Measurements from ENCODE around the gene KLHL9.
A peak's percentile ranks its signal among the peaks of the same experiment; 100 is the strongest.
"Not testable (repeated sequence)": the region's sequence is repeated elsewhere in the genome, so short reads cannot be mapped to it uniquely, and the experiment has no call there.

The KLHL9 gene

GRCh38 chr9:21334701-21335632 is at the start of gene KLHL9:
KLHL9 (minus strand) TSS chr9:21335404; CDS start chr9:21334859, 545 bp downstream.
- peak; percentile 92 for DNase-seq

- no peak for DNase-seq
Measured at GRCh38 chr9:21383627-21384026, 48.4 kb upstream of the KLHL9 start.

- peak; percentile 96 for DNase-seq
Measured at GRCh38 chr9:21381448-21382339, 46.5 kb upstream of the KLHL9 start.

DNA sequence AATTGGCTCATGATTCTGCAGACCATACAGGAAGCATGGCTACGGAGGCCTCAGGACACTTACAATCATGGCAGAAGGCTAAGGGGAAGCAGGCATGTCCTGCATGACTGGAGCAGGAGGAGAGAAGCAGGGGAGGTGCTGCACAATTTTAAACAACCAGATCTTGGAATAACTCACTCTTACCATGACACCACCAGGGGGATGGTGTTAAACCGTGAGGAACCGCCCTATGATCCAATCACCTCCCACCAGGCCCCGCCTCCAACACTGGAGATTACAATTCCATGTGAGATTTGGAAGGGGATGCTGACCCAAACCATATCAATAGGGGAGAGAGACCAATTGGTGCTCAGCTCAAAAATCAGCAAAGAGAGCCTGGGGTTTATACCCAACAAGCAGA is 36.3 kb upstream of the KLHL9 start:
- not testable (repeated sequence) for DNase-seq

GRCh38 chr9:21367957-21368356 is 32.8 kb upstream of the KLHL9 start, which contains the start of gene IFNA13:
IFNA13 (minus strand) TSS chr9:21368057; CDS start chr9:21368010, 47 bp downstream.
- DNase-seq: peak; percentile 19

DNA sequence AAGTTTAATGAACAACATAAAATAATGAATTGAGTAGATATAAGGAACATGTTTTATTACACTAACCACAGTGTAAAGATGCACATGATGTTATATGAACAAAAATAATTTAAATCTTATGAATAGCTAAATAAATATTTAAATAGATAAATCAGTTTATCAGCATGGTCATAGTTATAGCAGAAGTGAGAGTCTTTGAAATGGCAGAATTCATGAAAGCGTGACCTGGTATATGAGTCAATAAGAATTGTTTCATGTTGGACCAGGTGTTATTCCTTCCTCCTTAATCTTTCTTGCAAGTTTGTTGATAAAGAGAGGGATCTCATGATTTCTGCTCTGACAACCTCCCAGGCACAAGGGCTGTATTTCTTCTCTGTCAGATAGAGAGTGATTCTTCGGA is 32.0 kb upstream of the KLHL9 start:
- not testable (repeated sequence) for DNase-seq

GRCh38 chr9:21362287-21362686 is 27.1 kb upstream of the KLHL9 start:
- DNase-seq: no peak

DNA sequence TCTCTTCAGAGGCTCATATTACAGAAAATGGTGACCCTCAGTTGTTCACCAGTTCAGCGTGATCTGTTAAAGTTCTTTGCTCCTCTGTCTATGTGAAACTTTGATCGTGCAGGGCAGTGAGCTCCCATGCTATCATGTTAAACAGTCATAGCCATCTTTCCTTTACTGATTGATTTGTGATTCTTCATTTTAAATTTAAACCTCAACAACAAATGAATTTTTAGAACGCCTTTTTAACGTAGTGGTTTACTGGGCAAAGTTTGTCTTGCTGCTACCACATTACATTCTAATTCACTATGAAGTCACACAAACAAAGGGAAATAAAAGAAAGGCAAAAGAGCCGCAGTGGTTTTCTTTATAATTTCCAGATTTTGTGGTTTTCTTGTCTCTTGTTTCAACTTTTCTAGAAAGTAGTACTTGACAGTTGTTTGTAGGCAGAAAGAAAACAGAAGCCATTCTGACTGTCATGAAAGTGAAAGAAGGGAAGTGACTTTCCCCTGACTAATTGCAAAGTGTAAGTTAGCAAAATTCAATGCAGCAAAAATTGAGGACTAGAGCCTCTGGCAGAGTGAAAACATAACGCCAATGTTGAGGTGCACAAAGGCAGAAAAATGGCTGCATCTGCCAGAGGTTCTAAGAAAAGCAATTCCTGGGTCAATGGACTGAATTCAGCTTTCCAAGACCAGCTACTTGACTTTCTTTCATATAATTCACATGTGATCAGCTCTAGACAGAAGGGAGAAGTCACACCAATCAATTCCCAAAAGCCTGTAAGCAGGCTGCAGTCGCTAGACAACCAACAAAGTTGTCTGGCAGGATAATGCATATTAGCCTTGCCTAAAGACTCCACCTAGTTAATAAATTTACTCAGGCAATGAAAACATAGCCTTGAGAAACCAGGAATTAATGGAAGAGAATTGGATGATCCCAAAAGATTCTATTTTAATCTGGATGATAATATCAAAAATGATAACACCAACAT is 22.6 kb upstream of the KLHL9 start:
- DNase-seq: peak; percentile 65

DNA sequence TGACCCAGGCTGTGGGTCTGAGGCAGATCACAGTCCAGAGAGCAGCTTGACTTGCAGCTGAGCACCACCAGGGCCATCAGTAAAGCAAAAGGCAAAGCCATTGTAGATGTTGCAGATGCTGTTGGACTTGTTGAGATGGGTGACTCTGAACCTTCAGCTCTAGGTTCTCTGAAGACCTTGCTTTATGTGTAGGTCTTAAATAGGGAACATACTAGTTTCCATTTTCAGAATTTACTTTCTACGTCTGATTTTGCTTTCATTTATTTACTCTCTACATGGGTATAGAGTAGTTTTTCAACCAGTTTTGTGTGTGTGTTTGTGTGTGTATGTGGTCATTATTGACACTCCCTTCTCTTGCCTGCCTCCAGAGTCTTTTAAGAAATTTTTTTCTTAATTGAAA is 15.6 kb upstream of the KLHL9 start, which contains the start of gene IFNA6:
IFNA6 (minus strand) TSS at position 101 of the 400 bp plus-strand sequence; CDS start at position 101, 0 bp downstream.
- DNase-seq: no peak

DNA sequence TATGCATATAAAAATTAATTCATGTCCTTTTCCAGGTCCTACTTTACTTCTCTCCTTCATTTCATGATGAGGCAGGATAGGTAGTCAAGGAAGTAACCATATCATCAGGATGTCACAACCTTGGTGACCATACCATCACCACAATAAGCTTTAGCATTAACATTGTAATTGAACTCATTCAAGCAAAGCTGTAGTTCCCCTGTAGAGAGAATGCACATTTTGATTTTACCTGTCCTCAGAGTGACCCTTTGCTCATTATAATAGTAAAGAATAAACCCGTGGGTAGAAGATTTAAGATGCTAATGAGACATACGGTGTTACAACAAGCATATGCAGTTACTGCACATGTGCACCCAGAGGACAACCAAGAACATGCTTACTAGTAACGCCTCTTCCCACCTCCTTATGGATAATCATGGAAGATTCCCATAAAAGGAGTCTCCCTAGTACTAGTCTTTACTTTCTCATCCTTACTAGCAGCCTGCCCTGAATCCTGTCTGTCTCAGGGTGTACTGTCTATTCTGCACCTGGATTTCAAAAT is 13.3 kb upstream of the KLHL9 start:
- no peak for DNase-seq

DNA sequence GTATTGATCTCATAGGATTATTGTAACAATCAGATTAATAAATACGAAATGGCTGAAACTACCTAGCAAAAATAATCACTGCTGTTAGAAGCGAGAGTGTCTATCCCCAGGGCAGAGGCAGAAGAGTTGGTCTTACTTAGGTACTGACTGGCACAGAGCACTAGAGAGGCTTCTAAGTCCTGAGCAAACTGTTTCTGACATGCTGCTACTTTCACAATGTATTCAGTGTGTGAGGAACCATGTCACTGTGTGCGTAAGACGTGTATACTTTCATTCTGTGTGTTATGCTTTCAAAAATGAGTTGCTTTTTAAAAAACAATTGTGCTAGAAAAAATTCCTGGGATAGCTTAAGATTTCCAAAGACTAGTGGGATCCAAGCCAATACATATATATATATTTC is 5.5 kb upstream of the KLHL9 start:
- DNase-seq: no peak

DNA sequence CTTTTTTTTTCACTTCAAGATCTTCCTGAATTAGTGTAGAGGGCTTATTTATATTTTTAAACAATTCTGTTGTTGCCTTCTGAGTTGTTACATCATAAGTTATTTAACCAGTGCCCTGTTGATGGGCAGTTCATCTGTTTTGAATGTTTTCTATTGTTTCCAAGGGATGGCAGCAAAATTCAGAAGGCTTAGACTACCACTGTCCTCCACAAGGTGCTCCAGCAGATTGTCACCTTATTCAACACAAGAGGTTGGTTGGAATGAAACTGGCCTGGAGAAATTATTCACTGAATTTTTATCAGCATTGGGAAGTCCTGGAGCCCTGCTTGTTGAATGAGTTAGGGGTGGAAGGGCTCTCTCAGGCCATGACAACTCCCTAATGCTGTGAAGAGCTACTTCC is 1.3 kb upstream of the KLHL9 start:
- no peak for DNase-seq

- DNase-seq: no peak
Measured at GRCh38 chr9:21333226-21333625, 2.0 kb downstream of the KLHL9 start.

- DNase-seq: no peak
Measured at GRCh38 chr9:21331676-21332402, 3.4 kb downstream of the KLHL9 start.

DNA sequence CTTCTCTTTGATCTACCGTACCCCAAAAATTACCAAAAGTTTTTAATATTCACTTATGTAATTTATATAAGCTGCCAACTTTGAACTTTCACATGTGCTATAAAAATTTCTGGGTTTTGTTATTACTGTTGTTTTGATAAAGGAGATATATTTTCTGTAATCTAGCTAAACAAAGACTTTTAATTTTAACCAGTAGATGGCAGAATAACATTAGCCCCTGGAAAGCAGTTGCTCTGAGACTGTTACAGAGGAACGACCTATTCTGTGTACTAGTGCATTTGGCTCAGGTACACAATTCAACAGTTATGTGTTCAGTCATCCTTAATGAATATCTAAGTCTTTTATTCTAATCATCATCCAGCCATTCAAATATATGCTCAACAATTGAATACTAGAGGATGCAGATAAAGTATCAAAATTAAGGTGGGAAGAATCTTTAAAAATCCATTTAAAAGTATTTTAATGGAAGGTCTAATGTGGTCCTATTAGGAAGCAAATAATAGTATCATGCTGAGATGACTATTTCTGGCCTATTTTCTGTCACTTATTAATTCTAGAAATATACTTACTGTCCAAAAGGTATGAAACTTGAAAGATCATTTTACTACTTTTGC is 8.6 kb downstream of the KLHL9 start:
- DNase-seq: peak; percentile 53

DNA sequence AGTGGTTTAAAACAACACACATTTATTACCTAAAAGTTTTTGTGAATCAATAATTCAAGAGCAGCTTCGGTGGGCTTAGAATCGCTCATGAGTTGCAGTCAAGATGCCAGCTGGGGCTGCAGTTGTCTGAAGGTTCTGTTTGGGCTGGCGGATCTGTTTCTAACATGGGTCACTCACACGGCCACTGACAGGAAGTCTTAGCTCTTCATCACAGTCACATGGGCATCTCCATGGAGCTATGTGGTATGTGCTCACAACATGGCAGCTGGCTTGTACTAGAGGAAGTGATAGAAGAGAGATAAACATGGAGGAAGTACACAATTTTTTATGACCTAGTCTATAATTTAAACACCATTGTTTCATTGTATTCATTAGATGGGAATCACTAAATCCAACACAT is 11.2 kb downstream of the KLHL9 start:
- DNase-seq: peak; percentile 38

- no peak for DNase-seq
Measured at GRCh38 chr9:21322911-21323461, 12.2 kb downstream of the KLHL9 start.

GRCh38 chr9:21320465-21320864 is 14.7 kb downstream of the KLHL9 start:
- peak; percentile 6 for DNase-seq

- DNase-seq: peak; percentile 52
Measured at GRCh38 chr9:21317956-21318923, 17.0 kb downstream of the KLHL9 start.

Data from inflammatory macrophage treated with lipopolysaccharide for 4 hours (primary cell).